GM19035 (cell line): ENCODE results near the gene EMP2.
"Not testable (repeated sequence)": the region's sequence is repeated elsewhere in the genome, so short reads cannot be mapped to it uniquely, and the experiment has no call there.

Experiments
- ATAC-seq: cut with Tn5 transposase; IDR thresholded peaks from one replicate; pipeline ENCODE4 v1.9.1; 2021; ENCODE audit not compliant: unreplicated experiment

Gene EMP2, protein sequence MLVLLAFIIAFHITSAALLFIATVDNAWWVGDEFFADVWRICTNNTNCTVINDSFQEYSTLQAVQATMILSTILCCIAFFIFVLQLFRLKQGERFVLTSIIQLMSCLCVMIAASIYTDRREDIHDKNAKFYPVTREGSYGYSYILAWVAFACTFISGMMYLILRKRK

DNA sequence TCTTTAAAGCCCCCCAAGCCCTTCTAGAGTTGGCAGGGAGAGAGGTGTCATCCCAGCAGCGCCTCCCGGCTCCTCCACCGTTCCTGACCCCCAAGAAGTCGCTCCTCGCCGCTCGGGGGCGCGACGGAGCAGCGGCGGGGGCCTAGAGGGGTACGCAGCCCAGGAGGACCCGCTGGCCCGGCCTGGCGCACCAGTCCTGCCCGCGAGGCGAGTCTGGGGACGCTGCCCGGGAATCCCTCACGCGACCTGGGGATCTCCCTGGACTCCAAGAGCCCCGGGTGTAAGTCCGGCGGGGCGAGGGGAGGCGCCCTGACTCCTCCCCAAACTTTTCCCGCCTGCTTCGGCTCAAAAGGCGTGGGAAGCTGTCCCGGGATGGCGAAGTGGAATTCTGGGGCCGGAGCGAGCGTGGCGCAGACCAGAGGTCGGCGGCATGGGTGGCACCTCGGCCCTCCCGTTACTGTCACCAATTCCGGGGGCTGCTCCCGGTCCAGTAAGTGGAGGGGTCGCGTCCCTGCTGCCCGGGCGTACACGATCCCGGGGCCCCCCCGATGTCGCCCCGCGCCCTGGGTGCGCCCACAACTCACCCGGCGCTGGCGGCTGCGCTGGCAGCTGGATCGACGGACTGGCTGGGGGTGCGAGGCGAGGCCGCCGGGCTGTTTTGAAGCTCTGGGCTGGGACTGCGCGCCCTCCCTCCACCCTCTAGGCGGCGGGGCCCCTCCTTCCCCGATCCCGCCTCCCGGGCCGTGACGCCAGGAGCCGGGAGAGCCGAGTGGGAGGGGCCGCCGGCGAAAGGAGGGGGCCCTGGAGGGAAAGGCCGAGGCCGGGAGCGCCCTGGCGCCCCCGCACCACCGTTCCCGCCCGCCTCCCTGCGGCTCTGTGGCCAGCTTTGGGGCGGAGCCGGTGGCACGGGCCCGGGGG lies at the start of gene EMP2:
Gene EMP2, minus strand, starts transcription at position 634 of the 918 bp plus-strand sequence. CDS start 32,981 bp downstream, outside the sequence.
- no peak for ATAC-seq

DNA sequence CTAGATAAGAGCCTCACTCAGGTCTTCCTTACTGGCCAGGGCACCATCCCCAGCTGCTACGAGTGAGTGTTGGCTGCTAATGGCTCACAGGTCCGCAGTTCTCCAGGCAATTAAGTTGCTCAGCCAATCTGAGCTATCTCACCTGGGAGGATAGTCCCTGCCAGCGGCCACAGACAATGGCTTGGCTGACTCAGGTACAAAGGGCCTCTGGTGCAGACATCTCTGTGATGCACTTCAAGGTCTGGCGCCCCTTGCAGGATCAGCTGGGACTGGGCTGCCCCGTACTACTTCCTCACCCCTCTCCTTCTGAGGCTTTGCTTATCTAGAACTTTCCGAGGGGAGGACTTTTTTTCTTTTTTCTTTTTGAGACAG lies 49.2 kb upstream of the EMP2 start:
- no peak for ATAC-seq

DNA sequence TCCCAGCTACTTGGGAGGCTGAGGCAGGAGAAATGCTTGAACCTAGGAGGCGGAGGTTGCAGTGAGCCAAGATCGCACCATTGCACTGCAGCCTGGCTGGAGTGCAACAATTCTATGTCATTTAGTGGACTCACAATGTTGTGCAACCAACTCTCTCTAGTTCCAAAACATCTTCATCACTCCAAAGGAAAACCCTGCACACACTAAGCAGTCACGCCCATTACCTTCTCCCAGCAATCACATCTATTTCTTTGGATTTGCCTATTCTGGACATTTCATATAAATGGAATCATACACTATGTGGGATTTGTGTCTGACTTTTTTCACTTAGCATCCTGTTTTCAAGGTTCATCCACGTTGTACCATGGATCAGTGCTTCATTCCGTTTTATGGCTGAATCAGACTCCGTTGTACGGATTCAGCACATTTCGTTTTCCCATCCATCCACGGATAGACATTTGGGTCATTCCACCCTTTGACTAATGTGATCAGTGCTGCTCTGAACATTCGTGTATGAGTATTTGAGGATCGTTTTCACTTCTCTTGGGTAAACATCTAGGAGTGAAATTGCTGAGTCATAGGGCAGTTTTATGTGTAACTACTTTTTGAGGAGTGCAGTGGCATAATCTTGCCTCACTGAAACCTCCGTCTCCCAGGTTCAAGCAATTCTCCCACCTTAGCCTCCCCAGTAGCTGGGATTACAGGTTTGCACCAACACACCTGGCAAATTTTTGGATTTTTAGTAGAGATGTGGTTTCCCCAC lies 45.4 kb upstream of the EMP2 start:
- ATAC-seq: no peak

DNA sequence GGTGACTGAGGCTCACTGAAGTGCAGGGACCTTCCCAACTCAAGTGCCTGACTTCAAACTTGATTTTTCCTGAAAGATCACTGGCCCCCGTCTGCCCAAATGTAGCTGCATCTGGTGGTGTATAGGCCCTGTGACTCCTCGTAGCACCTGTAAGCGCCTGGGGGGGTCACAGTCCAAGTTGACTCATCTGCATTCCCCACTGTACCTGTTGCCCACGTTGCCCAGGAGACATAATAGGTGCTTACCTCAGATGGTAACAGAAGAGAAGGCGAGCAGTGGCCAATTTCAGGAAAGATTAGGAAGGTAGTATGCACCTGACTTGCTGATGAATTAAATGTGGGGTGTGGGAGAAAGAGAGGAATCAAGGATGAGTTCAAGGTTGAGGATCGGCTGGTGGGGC lies 44.1 kb upstream of the EMP2 start:
- no peak for ATAC-seq

DNA sequence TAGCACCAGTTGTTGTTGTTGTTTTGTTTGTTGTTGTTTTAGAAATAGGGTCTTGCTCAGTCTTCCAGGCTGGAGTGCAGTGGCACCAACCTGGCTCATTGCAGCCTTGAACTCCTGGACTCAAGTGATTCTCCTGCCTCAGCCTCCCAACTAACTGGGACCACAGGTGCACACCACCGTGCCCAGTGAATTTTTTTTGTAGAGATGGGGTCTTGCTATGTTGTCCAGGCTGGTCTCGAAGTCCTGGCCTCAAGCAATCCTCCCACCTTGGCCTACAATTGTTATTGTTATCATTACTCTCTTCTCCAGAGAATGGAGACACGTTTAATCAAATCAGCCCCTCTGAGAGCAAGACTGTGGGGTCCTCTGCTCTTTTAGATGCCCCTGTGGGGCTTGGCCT lies 42.7 kb upstream of the EMP2 start:
- no peak for ATAC-seq

DNA sequence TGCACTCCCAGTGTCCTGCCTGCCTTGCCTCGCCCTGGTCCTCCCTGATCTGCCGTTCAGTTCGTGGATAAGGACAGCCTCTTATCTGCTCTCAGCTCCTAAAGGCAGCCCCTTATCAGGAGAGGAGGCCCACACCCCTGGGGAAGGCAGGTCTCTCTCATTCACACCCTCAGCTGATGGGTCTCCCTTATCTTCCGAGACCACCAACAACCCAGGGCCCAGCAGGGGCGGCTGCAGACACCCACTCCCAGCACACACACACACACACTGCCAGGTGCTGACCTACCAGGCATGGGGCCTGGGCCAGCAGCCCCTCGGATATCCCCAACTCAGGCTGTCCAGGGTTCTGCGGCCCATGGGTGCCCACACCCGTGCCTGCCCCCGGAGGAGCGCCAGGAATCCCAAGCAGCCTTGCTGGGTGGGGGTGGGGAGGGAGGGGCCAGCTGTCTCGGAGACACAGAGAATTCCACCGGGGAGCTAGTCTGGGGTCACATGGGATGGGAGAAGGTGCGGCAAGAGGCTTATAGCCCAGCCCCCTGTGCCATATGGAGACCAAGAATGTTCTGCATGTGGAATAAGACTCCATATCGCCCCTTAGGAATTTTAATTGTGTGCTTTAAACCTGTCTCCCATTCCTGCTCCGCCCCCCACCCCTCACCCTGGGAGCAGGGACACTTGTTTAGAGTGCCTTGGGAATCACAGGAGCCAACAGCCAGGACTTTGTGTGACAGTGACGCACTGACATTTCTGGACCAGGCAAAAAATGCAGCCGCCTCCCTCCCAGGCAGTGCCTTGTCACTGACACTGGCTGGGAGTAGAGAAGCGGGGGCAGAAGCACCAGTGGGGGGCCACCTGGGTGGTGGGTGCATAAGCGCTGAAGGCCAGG lies 41.9 kb upstream of the EMP2 start:
- no peak for ATAC-seq

DNA sequence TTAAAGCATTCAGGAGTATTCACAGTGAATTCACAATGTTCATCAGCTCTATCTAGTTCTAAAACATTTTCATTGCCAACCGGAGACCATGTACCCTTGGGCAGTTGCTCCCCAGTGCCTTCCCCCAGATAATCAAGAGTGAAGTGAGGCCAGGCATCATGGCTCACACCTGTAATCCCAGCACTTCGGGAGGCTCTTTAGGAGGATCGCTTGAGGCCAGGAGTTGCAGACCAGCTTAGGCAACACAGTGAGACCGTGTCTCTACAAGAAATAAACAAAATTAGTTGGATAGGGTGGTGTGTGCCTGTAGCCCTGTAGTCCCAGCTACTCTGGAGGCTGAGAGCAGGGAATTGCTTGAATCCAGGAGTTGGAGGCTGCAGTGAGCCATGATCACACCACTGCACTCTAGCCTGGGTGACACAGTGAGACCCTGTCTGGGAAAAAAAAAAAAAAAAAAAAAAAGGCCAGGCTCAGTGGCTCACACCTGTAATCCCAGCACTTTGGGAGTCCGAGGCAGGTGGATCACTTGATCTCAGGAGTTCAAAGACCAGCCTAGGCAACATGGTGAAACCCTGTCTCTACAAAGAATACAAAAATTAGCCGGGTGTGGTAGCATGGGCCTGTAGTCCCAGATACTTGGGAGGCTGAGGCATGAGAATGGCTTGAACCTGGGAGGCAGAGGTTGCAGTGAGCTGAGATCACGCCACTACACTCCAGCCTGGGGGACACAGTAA lies 41.0 kb upstream of the EMP2 start:
- not testable (repeated sequence) for ATAC-seq

DNA sequence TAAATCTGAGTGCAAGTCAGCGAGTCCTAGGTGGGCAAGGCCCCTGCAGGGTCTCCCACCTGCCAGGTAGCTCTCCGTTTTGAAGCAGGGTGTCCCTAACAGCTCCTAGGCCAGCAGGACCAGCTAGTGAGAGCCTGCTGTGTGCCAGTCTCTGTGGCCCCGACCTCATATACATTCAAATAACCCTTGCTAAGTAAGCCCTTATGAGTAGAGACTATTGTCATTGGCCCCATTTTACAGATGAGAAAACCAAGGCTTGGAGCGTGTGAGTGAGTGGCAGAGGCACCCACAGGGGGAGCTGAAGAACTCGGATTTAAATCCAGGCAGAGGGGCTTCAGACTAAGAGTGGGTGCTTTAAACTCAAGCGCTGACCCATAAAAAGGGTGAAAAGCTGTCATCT lies 39.7 kb upstream of the EMP2 start:
- no peak for ATAC-seq

DNA sequence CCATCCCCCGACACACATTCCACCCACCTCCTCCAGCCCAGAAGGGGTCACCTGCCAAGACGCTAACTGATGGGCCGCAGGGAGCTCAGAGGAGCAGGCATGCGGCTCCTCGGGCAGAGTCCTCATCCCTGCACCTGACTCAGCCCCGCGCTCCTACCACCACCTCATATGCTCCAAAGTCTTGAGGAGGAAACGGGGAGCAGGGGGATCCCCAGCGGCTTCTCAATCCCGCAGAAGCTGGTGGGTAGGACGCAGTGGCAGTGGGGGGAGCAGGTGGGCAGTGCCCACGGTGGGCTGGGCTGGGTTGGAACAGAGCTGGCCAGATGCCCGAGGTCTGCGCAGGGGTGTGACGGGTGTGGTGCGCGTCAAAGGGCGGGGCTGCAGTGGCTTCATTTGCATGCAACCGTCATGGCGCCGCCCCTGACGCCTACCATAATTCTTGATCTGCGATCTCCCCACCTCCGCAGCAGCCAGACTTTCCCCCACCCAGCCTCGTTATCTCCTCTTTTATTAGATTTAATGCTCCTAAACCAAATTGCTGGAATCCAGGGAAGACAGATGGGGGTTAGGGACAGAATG lies 39.0 kb upstream of the EMP2 start:
- no peak for ATAC-seq

DNA sequence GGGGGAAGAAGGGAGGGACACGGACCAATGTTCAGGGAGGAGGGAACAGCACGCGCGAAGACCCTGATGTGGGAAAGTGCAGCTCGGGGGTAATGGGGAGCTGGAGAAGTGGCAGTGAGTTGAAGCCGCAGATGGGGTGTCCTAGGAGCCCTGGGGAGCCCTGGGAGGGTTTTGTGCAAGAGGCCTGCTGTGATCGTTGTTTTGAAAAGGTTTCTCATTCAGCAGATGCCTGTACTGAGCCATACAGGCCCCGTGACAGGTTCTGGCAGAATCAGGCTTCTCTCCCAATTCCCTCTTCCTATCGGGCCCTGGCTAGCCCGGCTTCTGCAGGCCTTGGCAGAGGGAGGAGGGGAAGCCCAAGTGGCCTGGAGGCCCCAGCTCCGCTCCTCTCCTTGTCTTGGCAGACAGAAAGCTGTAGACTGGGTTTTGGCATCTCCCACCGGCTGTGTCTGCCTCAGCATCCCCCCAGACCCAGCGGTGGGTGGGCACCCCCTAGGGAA lies 38.4 kb upstream of the EMP2 start:
- ATAC-seq: no peak

DNA sequence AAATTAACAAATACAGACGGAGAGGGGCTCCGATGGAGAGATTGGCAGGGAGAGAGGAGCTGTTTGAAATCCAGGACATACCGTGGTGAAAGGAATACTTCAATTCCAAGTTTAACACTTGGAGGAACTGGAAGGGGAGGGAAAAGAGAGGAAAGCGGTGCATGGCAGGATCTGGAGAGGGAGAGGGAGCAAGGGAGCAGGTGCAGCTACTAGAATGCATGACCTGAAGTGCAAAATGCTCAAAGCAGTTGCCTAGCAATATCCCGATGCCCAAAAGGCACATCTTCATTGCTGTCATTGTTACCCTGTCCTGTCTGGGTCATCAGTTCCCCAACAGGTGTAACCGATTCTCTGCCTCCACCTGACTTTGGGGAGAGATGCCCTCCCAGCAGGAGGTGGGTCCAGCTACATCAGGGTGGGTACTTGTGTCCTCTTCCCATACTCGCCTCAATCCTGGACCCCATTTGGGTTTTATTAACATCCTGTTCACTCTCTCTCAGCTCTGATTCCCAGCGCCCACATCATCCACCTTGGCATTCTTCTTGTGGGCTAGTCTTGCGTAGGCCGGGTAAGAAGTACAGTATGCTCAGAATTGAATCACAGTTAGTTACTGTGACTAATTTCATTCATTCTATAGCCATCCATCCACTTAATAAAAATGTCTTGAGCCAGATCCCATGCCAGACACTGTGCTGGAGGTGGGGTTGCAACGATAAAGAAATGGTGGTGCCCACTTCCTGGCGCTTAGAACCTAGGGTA lies 37.4 kb upstream of the EMP2 start:
- ATAC-seq: no peak

DNA sequence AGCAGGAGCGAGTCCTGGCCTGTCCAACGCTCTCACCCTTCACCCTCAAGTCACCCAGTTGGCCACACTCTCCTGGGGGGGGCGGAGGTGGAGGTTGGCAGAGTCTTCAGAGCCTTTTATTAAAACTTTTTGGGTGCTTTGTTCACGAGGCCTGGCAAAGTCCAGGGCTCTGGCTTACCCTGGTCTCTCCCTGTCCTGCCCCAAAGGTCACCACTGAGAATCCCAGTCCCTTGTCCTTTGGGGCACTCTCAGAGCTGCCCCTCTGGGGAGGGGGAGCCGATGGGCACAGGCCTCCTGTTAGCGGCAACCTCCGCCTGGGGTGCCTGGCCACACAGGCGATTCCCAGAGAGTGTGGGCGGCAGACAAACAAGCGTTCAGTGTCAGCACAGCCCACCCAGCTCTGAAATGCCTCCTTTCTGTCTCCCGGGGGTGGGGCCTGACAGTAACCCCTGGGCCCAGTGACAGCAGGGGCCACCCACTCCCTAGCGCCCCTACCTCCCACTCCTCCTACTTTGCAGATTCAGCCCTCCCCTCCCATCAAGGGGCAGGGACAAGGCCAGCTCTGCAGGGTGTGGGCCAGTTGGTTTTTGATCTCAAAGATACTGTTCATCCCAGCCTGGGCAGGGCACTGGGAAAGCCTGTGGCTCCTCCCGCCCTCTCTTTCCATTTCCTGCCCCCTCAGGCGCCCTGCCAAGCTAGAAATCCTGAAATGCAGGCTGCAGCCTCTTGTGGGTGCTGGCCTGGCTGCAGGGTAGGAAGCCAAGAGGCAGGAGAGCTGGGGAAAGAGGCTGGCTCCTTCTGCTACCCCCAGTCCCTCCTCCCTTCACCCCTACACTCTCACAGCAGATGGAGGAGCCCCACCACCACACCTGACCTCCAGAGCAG lies 36.6 kb upstream of the EMP2 start:
- ATAC-seq: no peak

DNA sequence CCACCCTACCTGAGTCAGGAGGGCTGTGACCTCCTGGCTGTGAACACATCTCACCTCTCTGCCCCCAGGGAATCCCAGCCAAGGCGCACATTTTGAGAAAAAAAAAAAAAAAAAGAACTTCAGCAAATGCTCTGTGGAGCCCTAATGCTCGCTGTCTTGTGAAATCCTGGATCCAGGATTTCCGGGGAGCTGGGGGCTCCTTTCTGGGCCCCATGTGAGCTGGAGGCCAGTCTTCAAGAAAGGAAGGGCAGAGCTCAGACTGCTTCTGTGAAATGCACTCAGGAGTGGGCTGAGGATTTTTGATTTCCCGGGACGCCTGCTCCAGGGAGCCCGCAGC lies 36.0 kb upstream of the EMP2 start:
- ATAC-seq: no peak

DNA sequence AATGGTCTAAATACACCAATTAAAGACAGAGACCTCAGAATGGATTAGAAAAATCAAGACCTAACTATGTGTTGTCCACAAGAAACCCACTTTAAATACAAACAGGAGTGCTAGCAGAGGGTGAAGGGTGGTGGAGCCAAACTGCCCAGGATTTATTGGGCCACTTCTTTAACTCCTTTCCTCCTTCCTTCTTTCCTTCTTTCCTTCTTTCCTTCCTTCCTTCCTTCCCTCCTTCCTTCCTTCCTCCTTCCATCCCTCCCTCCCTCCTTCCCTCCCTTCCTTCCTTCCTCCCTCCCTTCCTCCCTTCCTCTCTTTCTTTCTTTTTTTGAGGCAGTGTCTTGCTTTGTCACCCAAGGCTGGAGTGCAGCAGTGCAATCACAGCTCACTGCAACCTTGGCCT lies 34.3 kb upstream of the EMP2 start:
- no peak for ATAC-seq

DNA sequence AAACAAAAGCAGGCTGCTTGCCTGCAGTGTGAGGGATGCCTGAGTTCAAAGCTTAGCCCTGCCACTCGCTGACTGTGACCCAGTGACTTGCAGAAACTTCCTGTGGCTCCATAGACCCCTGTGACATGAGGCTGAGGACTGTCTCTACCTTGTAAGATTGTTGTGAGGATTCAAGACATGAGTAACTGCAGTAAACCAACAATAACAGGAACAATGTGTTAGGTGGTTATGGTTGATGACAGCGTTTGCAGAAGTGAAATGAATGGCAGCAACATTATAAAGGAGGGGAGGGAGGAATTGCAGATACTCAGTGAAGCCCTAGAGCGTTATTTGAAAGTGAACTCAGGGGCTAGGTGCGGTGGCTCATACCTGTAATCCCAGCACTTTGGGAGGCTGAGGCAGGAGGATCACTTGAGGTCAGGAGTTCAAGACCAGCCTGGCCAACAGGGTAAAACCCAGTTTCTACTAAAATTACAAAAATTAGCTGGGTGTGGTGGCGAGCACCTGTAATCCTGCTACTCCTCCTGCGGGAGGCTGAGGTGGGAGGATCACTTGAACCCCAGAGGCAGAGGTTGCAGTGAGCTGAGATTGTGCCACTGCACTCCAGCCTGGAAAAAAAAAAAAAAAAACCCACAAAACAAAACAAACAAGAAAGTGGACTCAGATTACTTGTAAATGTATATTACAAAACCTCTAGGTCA lies 33.5 kb upstream of the EMP2 start:
- no peak for ATAC-seq

DNA sequence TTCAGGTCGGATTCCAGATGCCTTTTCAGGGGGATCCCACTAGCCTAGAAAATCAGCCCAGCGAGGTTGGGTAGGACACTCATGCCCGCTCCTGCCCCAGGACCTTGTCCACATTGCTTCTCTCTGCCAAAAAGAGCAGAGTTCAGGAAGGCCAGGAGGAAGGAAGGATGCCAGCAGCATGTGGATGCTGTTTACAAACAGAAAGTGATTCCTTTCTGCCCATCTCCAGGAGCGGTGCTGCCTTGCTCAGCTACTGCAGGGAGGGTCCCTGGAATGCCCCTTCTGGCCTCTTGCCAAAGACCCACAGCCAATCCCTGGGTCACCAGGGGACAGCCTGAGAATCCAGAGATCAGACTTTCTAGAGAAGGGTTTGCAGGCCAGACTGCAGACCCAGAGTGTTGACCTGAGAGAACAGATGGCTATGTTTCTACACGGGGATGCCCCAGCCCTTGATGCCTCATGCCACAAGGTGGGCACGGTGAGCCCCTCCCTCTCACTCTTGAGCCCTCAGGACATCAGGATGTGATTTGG lies 32.3 kb upstream of the EMP2 start:
- ATAC-seq: no peak

DNA sequence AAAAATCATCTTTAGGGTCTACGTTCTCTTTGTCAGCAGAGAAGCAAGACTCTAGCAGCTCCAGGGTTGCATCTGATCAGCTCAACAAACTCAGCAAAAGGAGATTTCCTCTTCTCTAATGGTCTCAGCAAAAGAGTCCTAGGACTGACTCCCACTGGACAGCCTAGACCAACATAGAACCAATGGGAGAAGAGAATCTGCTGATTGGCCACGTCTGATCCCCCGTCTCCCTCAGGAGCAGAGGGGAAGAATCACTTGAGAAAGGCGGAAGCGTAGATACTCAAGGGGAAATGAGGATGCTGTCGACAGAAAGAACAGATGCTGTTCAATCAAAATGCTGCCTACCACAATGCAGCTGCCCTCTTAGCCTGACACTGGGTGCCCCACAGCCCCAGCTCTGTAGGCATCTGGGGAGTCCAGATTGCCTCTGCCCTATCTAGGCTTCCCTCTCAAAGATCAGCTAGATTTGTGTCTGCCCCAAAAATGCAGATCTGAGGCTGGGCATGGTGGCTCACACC lies 31.5 kb upstream of the EMP2 start:
- no peak for ATAC-seq
